HG03575 (cell line): Measurements from ENCODE around the gene IL1F10.

Experiments
- ATAC-seq: cut with Tn5 transposase; IDR thresholded peaks from one replicate; pipeline ENCODE4 v1.9.1; 2021; ENCODE audit not compliant: unreplicated experiment, insufficient number of reproducible peaks, low FRiP score; ENCODE audit errors: extremely low read depth

The IL1F10 gene

DNA sequence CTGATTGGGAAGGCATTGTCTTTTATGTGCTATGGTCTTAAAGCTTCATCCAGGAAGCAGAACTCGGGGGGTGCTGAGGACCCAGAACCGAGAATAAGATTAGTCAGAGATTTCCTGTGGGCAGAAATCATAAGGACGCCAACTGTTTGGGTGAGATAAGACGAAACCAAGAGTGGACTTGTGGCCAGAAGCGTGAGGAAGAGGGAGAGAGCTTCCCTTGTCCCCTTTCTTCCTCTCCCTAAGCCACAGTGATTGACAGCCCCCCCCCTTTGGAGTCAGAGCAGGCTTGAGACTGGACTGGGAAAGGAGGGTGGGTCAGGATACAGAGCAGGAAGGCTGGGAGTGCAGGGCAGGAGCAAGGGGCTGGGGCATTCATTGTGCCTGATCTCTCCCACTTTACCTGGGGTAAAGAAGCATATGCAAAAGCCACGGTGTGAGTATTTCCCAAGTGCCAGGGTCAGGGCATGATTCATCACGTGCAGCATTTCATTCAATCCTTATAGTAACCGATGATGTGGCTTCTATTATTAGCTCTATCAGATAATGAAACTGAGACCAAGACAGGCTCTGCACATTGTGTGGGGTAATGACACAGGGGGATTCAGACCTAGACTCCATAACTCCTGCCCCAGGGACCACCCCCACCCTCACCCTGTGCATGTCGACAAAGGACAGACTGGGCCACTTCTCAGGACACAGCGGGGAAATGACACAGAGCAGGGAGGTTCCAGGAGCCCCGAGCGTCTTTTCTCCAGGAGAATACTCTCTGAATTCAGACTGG is 56.6 kb downstream of the IL1F10 start:
- ATAC-seq: no peak
